ENCODE measurements around the gene HOXA3. TPM values are rescaled to one million over a fixed set of nuclear protein-coding genes. Genes with fewer than 3 reads are reported as not detected.

The HOXA3 gene
- total RNA-seq, 1 donor from 2014 or later, result 3.7 TPM

DNA sequence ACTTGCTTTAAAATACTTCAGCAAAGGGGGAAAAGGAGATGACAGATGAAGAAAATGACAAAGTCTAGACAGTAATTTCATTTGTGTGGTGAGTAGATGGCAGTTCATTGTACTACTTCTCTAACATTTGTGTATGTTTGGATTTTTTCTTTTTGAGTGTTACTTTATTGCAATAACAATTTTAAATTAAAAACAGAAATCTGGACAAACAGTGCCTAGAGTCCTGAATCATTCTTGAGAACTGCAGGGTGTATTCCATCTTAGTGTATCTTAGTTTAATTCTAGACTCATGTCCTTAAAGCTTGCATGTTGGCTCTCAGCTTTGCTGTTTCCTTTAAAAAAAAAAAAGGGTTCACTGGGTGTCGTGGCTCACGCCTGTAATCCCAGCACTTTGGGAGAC is 87.7 kb downstream of the HOXA3 start:
- H3K4me3 ChIP-seq (ENCODE audit: low read length in 3 of 3), result no peak overlapping the region
- no peaks in the 10 kb centered on the region for H3K27me3 ChIP-seq (ENCODE audit: control insufficient read depth in 3 of 3, insufficient read depth in 3 of 3, low read length in 3 of 3)
- H3K9me3 ChIP-seq (ENCODE audit: control insufficient read depth in 3 of 3, low read length in 3 of 3), result no peaks in the 10 kb centered on the region
- no peak overlapping the region for H3K9ac ChIP-seq (ENCODE audit: low read depth in 1 of 3, low read length in 3 of 3)
- no peaks in the 10 kb centered on the region for H3K4me1 ChIP-seq (ENCODE audit: control insufficient read depth in 3 of 3, insufficient read depth in 3 of 3, low read length in 3 of 3)
- no peaks in the 10 kb centered on the region for H3K36me3 ChIP-seq (ENCODE audit: control insufficient read depth in 3 of 3, insufficient read depth in 3 of 3, low read length in 3 of 3)
- no peak overlapping the region for H3K27ac ChIP-seq (ENCODE audit: low read depth, low read length)

DNA sequence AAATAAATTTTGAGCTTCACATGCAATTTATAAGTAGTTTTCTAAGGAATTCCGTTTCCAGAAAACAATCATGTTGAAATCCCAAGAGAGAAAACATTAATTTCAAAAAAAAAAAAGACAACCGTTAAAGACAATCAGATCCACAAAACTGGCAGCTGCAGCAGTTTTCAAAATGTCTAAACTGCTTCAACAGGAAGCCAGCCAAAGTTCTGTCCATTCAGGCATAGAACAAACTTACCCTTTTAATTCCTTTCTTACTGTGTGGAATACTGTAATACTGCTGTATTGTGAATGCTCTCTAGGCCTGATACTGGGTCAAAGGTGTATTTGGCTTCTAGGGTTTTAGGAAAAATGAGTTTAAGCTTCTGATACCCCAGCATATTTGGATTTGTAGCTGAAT is 88.2 kb downstream of the HOXA3 start:
- Histone ChIP-seq H3K9ac (ENCODE audit: low read depth in 1 of 3, low read length in 3 of 3) (no peak overlapping the region), H3K4me1 (ENCODE audit: control insufficient read depth in 3 of 3, insufficient read depth in 3 of 3, low read length in 3 of 3) (no peaks in the 10 kb centered on the region), H3K27ac (ENCODE audit: low read depth, low read length) (no peak overlapping the region), H3K36me3 (ENCODE audit: control insufficient read depth in 3 of 3, insufficient read depth in 3 of 3, low read length in 3 of 3) (no peaks in the 10 kb centered on the region), H3K27me3 (ENCODE audit: control insufficient read depth in 3 of 3, insufficient read depth in 3 of 3, low read length in 3 of 3) (no peaks in the 10 kb centered on the region), H3K9me3 (ENCODE audit: control insufficient read depth in 3 of 3, low read length in 3 of 3) (no peaks in the 10 kb centered on the region), H3K4me3 (ENCODE audit: low read length in 3 of 3) (no peak overlapping the region)

DNA sequence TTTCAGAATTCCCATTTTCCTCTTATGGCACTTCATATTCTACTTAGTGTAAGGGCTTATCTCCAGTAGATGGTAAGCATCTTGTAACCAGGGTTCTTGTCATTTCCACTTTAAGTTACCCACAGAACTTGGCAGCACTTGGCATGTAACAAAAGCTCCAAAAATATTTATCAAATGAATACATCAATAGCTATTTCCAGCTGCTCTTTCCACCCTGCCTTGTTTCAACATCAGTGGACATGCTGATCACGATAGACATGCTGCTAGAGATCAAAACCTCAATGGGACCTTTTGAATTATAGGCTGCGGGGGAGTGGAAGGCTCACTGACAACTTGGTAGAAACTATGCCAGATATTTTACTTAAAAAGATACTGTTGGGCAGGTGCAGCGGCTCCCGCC is 89.4 kb downstream of the HOXA3 start:
- Histone ChIP-seq H3K27ac (ENCODE audit: low read depth, low read length) (no peak overlapping the region), H3K4me1 (ENCODE audit: control insufficient read depth in 3 of 3, insufficient read depth in 3 of 3, low read length in 3 of 3) (no peaks in the 10 kb centered on the region), H3K9me3 (ENCODE audit: control insufficient read depth in 3 of 3, low read length in 3 of 3) (no peaks in the 10 kb centered on the region), H3K27me3 (ENCODE audit: control insufficient read depth in 3 of 3, insufficient read depth in 3 of 3, low read length in 3 of 3) (no peaks in the 10 kb centered on the region), H3K4me3 (ENCODE audit: low read length in 3 of 3) (no peak overlapping the region), H3K9ac (ENCODE audit: low read depth in 1 of 3, low read length in 3 of 3) (no peak overlapping the region), H3K36me3 (ENCODE audit: control insufficient read depth in 3 of 3, insufficient read depth in 3 of 3, low read length in 3 of 3) (no peaks in the 10 kb centered on the region)

Small RNA genes within 50 kb of the gene (small RNA-seq; reads per million reads assigned to genes)
- gene AC004080.5, result not detected
- not detected for gene RF01977
- gene RF02140, result not detected
- gene RF02141, result not detected

Other genes starting within 250 kb of the HOXA3 start
- gene HOXA1, start 56.6 kb downstream of the HOXA3 start, total RNA-seq, result not detected
- under 0.01 TPM for gene HOXA2, start 49.9 kb downstream of the HOXA3 start, total RNA-seq
- 2.1 TPM for gene HOXA4, start 21.8 kb downstream of the HOXA3 start, total RNA-seq
- gene HOXA5, start 8.9 kb downstream of the HOXA3 start, total RNA-seq, result 4.2 TPM
- 3.1 TPM for gene HOXA6, start 4.8 kb downstream of the HOXA3 start, total RNA-seq
- gene HOXA7, start 4.1 kb upstream of the HOXA3 start, total RNA-seq, result 1.6 TPM
- gene HOXA9, start 13.0 kb upstream of the HOXA3 start, total RNA-seq, result 7.8 TPM
- 13.6 TPM for gene HOXA10, start 21.7 kb upstream of the HOXA3 start, total RNA-seq
- 2.1 TPM for gene HOXA11, start 32.6 kb upstream of the HOXA3 start, total RNA-seq
- 0.52 TPM for gene HOXA13, start 47.5 kb upstream of the HOXA3 start, total RNA-seq
- not detected for gene EVX1, start 90.2 kb upstream of the HOXA3 start, total RNA-seq

Measured in skeletal muscle tissue (tissue), 5 donors.